Lower leg skin (tissue), 3 donors: ENCODE results near the gene POGK.

Experiments
- POLR2A ChIP-seq, 2 donors: fragments of 450-650 bp; IDR thresholded peaks; one replicate each; pipeline ENCODE4 v1.6.1; 2016 to 2017; ENCODE audit warnings: antibody characterized with exemption in 2 of 2, mild to moderate bottlenecking in 1 of 2, moderate library complexity in 1 of 2
- TF ChIP-seq, protein P1 (sequence below), 3 donors: fragments of 450-650 bp; IDR thresholded peaks; one replicate each; pipeline ENCODE4 v1.5.1; 2016; ENCODE audit warnings: antibody characterized with exemption in 3 of 3, mild to moderate bottlenecking in 3 of 3, moderate library complexity in 2 of 3

DNA sequence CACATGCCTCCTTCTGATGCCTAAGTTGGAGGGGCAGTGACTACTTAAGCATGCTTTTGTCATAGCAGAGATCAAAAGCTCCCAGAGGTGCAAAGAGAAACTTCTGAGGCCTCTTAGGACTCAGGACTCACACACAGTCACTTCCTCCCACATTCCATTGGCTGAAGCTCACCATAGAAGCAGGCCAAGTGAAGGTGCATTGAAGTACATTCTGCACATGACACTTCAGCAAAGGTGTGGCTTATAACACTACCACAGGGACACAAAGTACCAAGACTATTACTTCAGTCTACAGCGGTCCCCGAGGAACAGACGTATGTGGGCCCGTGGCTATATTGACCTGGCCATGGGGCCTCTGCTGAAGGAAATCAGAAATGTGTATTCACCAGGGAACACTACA is 2.5 kb upstream of the POGK start:
- no peak for TF ChIP-seq POLR2A (IDR thresholded peaks at IDR 0.05)
- TF ChIP-seq, protein P1, sequence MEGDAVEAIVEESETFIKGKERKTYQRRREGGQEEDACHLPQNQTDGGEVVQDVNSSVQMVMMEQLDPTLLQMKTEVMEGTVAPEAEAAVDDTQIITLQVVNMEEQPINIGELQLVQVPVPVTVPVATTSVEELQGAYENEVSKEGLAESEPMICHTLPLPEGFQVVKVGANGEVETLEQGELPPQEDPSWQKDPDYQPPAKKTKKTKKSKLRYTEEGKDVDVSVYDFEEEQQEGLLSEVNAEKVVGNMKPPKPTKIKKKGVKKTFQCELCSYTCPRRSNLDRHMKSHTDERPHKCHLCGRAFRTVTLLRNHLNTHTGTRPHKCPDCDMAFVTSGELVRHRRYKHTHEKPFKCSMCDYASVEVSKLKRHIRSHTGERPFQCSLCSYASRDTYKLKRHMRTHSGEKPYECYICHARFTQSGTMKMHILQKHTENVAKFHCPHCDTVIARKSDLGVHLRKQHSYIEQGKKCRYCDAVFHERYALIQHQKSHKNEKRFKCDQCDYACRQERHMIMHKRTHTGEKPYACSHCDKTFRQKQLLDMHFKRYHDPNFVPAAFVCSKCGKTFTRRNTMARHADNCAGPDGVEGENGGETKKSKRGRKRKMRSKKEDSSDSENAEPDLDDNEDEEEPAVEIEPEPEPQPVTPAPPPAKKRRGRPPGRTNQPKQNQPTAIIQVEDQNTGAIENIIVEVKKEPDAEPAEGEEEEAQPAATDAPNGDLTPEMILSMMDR (IDR thresholded peaks at IDR 0.05), result no peak
